Stimulated activated naive CD8-positive, alpha-beta T cell treated with anti-CD3 and anti-CD28 coated beads, Interleukin-15, Interleukin-2, amounts not matched to agents 100 ng/mL and 50 ng/mL, for 24 hours (primary cell): ENCODE data around the gene ID2.
"Not testable (repeated sequence)": the region's sequence is repeated elsewhere in the genome, so short reads cannot be mapped to it uniquely, and the experiment has no call there.

Experiments
- H3K27ac Mint-ChIP-seq: one replicate; pipeline ENCODE4 v1.8.0; 2021; ENCODE audit warnings: mild to moderate bottlenecking, mixed read lengths
- H3K27me3 Mint-ChIP-seq: one replicate; pipeline ENCODE4 v1.8.0; 2021; ENCODE audit warnings: mixed read lengths
- H3K36me3 Mint-ChIP-seq: one replicate; pipeline ENCODE4 v1.8.0; 2021; ENCODE audit warnings: low read depth, mixed read lengths
- H3K4me1 Mint-ChIP-seq: one replicate; pipeline ENCODE4 v1.8.0; 2021; ENCODE audit warnings: low read depth, mixed read lengths
- H3K4me3 Mint-ChIP-seq: one replicate; pipeline ENCODE4 v1.8.0; 2021; ENCODE audit warnings: mild to moderate bottlenecking, mixed read lengths
- H3K9me3 Mint-ChIP-seq: one replicate; pipeline ENCODE4 v1.8.0; 2021; ENCODE audit warnings: mixed read lengths

ID2 gene

DNA sequence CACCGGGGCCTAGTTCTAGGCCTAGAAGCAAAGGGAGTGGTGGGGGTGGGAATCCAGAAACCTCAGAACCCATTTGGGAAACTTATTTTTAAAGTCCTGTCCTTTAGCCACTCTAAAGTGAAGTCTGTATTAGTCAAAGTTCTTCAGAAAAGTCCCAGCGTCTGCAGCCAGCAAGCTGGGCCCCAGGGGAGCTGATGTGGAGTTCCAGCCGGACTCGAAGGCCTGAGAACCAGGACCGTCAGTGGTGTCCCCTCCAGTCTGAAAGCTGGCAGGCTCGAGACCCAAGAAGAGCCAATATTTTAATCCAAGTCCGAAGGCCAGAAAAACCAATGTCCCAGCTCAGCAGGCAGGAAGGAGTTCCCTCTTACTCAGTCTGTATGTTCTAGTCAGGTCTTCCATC lies 32.4 kb downstream of the ID2 start:
- Mint-ChIP-seq H3K4me3 (no peak overlapping the region), H3K4me1 (no peaks in the 10 kb centered on the region), H3K27me3 (peaks cover 11% of the 10 kb centered on the region), H3K9me3 (peaks cover 15% of the 10 kb centered on the region), H3K27ac (no peak overlapping the region), H3K36me3 (no peaks in the 10 kb centered on the region)

DNA sequence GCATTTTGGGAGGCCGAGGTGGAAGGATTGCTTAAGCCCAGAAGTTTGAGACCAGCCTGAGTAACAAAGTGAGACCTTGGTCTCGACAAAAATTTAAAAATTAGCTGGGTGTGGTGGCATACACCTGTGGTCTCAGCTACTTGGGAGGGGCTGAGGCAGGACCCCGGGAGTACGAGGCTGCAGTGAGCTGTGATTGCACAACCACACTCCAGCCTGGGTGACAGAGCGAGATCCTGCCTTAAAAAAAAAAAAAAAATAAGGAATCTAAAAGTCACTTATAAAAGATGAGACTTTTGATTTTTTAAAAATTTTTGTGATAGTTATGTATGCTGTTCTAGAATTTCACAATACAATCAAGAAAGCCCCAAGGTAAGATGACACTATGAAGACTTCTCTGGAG lies 33.1 kb downstream of the ID2 start:
- H3K9me3 Mint-ChIP-seq, result peaks cover 15% of the 10 kb centered on the region
- no peak overlapping the region for H3K4me3 Mint-ChIP-seq
- H3K27ac Mint-ChIP-seq, result no peak overlapping the region
- H3K27me3 Mint-ChIP-seq, result peaks cover 11% of the 10 kb centered on the region
- no peaks in the 10 kb centered on the region for H3K4me1 Mint-ChIP-seq
- no peaks in the 10 kb centered on the region for H3K36me3 Mint-ChIP-seq

DNA sequence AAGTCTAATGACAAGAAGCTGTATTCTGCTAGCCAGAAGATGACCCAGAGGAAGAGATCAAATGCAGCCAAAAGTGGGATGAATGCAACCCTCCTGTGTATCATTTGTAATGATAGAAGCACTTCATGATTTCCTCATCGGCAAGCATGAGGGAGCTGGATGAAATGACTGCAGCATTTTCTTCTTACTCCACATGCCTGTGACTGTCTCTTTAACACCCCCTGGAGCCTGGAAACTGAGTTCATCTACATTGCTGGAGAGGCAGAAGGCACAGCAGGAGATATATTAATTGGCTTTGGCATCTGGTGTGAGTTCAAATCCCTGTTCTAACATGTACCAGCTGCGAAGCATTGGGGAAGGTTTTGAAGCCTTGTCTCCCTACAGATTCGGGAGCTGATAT lies 37.7 kb downstream of the ID2 start:
- Mint-ChIP-seq H3K27ac (no peak overlapping the region), H3K4me3 (no peak overlapping the region), H3K36me3 (no peaks in the 10 kb centered on the region), H3K27me3 (peaks cover 7% of the 10 kb centered on the region), H3K9me3 (peaks cover 15% of the 10 kb centered on the region), H3K4me1 (no peaks in the 10 kb centered on the region)

DNA sequence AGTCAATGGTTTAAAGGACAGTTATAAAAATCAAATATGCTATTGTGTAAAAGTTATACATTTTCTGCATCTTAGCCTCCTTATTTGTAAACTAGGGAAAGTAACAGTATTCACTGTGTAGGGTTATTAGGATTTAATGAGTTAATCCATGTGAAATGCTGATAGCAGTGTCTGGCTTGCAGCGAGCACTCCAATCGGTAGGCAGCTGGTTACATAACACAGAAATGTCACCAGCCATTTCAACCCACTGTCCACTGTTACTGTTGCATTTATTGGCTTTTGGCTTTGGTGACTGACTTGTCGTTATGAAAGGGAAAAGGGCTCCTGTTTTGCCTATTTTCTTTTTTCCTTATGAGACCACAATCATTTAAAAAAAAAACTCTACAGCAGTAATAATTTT lies 38.9 kb downstream of the ID2 start:
- H3K27me3 Mint-ChIP-seq, result peaks cover 5% of the 10 kb centered on the region
- H3K36me3 Mint-ChIP-seq, result no peaks in the 10 kb centered on the region
- H3K27ac Mint-ChIP-seq, result no peak overlapping the region
- H3K4me3 Mint-ChIP-seq, result no peak overlapping the region
- peaks cover 12% of the 10 kb centered on the region for H3K9me3 Mint-ChIP-seq
- no peaks in the 10 kb centered on the region for H3K4me1 Mint-ChIP-seq

DNA sequence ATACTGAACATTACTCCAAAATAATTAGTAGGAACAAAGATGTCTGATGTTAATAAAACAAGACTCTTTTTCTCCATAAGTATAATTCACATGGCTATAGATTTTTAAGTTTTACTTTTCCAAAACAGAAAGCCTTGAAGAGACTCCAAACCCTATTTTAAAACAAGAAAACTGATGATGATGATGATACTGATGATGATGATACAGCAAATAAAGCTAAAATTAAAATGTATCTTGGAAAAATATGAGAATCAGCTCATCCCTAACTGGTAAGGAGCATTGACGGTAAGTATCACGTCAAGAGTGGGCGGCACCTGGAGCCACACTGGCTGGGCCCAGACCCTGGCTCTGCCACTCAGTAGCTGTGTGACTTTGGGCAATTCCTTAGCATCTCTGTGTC lies 39.6 kb downstream of the ID2 start:
- H3K27me3 Mint-ChIP-seq, result peaks cover 4% of the 10 kb centered on the region
- H3K4me1 Mint-ChIP-seq, result no peaks in the 10 kb centered on the region
- H3K27ac Mint-ChIP-seq, result no peak overlapping the region
- no peaks in the 10 kb centered on the region for H3K36me3 Mint-ChIP-seq
- H3K4me3 Mint-ChIP-seq, result no peak overlapping the region
- peaks cover 6% of the 10 kb centered on the region for H3K9me3 Mint-ChIP-seq

DNA sequence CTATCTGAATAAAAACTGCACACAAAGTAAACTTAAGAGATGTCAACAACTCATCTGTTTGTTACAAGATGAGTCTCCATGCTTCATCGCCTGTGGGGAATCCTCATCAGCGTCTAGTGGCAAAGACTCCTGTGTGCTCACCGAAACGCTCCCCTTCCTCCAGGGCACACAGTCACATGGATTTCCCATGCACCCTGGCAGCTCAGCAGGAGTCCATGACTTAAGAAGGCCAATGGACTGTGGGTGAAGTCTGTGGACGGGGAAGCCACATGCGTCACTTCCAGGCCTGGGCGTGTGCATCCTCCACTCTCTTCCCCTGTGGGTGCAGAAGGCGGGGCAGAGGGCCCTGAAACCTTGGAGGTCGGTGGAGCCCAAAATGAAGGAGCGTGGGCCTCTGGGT lies 41.1 kb downstream of the ID2 start:
- Mint-ChIP-seq H3K4me3 (no peak overlapping the region), H3K27ac (no peak overlapping the region), H3K27me3 (no peaks in the 10 kb centered on the region), H3K9me3 (no peaks in the 10 kb centered on the region), H3K36me3 (no peaks in the 10 kb centered on the region), H3K4me1 (no peaks in the 10 kb centered on the region)

DNA sequence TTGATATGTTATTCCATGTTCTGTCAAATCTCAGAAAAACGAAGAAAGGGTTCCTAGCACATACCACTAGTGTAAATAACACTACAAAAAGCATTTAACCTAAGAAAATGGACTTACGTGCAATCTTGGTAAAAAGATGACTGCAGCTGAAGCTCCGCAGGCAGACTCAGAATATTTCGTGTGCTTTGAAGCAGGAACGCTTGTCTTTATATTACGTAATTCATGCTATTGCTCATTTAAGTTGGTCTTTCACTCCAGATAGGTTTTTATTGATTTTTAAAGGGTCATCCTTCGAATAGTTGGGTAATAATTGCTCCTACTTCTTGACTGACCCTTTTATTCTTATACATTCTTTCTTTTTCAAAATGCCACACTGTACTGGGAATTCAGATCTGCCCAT lies 44.0 kb downstream of the ID2 start:
- H3K27me3 Mint-ChIP-seq, result no peaks in the 10 kb centered on the region
- H3K27ac Mint-ChIP-seq, result no peak overlapping the region
- no peak overlapping the region for H3K4me3 Mint-ChIP-seq
- no peaks in the 10 kb centered on the region for H3K9me3 Mint-ChIP-seq
- H3K36me3 Mint-ChIP-seq, result peaks cover 21% of the 10 kb centered on the region
- H3K4me1 Mint-ChIP-seq, result no peaks in the 10 kb centered on the region

DNA sequence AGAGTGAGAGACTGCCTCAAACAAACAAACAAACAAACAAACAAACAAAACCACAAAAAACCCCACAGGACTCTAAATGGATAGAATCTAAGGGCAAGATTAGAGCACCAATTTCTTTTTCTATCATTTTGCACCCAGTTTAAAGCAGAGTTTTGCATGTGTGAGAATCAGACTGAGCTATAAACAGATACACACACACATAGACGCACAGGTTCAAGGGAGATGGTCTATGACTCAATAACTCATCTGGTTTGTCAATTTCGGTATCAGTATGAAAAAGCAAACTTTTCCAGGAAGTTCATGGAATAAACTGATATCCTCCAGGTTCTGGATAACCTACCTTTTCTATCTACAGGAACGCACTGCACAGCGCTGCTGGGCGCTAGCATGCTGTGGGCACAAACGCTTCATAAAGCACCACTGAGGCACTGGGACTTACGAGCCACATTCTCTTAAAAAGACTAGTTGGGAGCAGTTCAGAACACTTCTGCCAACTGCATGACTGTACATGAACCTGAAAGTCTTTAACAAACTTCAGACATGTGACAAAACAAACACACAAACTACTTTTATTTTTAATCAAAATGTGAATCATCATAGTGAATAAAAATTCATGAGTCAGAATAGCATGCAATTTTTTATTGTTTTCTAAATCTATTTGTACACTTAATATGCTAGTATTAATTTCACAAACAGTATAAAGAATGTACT lies 46.6 kb downstream of the ID2 start:
- no peaks in the 10 kb centered on the region for H3K4me1 Mint-ChIP-seq
- peaks cover 44% of the 10 kb centered on the region for H3K36me3 Mint-ChIP-seq
- H3K9me3 Mint-ChIP-seq, result no peaks in the 10 kb centered on the region
- no peaks in the 10 kb centered on the region for H3K27me3 Mint-ChIP-seq
- no peak overlapping the region for H3K4me3 Mint-ChIP-seq
- no peak overlapping the region for H3K27ac Mint-ChIP-seq

DNA sequence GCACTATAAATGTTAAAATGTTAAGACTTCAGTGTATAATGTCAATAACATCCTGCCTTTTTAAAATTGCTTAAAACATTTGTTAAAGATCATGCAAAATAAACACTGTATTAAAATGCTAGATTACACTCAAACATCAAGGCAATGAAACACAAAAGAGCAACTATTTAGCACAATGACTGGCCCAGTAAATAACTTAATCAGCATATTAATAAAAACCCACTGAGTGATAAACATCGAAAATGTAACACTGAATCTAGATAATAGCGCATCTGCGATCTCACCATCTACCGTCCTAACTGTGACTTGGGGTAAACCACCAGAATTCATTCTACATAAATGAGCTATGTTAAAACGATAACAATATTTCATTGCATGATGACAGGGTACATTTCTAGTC lies 47.2 kb downstream of the ID2 start:
- not testable (repeated sequence) for H3K27me3 Mint-ChIP-seq, H3K9me3 Mint-ChIP-seq, H3K27ac Mint-ChIP-seq, H3K4me3 Mint-ChIP-seq, H3K4me1 Mint-ChIP-seq
- H3K36me3 Mint-ChIP-seq, result peaks cover 51% of the 10 kb centered on the region

DNA sequence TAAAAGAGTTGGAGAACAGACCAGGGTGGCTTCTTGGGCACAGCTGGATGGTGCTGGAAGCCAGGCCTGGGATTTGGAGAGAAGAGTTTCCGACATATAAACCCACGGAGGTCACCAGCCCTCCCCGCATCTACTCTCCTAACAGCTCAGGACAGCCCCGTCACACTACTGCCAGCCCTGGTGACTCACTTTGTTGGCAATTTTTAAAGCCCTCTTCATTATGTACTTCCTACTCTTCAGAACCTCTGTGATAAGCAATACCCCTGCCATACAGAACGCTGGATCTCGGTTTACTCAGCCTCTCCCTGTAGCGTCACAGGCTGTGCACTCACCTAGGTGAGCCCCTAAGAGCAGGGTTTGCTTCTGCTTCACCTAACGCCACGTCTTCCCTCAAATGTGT lies 48.1 kb downstream of the ID2 start:
- Mint-ChIP-seq H3K36me3 (peaks cover 52% of the 10 kb centered on the region), H3K27ac (no peak overlapping the region), H3K4me1 (no peaks in the 10 kb centered on the region), H3K4me3 (no peak overlapping the region), H3K27me3 (no peaks in the 10 kb centered on the region), H3K9me3 (no peaks in the 10 kb centered on the region)

DNA sequence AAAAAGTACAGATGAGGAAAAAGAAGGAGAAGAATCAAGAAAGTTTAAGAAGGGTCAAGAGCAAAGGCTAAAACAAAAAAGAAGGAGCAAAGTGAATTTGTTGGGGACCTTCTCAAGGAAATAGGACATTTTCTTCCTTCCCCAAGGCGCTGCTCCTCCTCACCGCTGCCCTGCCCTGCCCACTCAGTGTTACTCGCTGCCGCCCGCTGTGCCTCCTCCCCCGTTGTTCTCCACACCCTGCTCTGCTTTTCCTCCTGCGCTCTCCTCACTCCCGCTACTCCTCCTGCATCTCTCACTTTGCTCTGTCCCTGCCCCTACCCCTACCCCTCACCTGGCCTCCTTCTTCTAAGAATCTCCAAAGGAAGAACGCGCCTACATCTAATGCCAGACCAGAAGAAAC lies 50.7 kb downstream of the ID2 start:
- no peak overlapping the region for H3K4me3 Mint-ChIP-seq
- no peak overlapping the region for H3K27ac Mint-ChIP-seq
- no peaks in the 10 kb centered on the region for H3K4me1 Mint-ChIP-seq
- no peaks in the 10 kb centered on the region for H3K9me3 Mint-ChIP-seq
- peaks cover 52% of the 10 kb centered on the region for H3K36me3 Mint-ChIP-seq
- H3K27me3 Mint-ChIP-seq, result no peaks in the 10 kb centered on the region
